Adipocyte (in vitro differentiated cells): ENCODE data around the gene RICTOR.
A peak's percentile ranks its signal among the peaks of the same experiment; 100 is the strongest.
"Not testable (repeated sequence)": the region's sequence is repeated elsewhere in the genome, so short reads cannot be mapped to it uniquely, and the experiment has no call there.

Experiments
- DNase-seq: peaks from one replicate; pipeline ENCODE4 v3.0.0-alpha.2; 2015; ENCODE audit warnings: low read depth
- H3K27me3 ChIP-seq: replicated peaks from 2 replicates; pipeline ENCODE4 v1.7.0; 2013; ENCODE audit warnings: mild to moderate bottlenecking, low read length, moderate library complexity; ENCODE audit not compliant: control insufficient read depth, insufficient read depth
- H3K36me3 ChIP-seq: 2 replicates; pipeline ENCODE4 v1.7.0; 2013; ENCODE audit warnings: low read length, mild to moderate bottlenecking, moderate library complexity; ENCODE audit not compliant: control insufficient read depth, insufficient read depth, severe bottlenecking
- H3K4me1 ChIP-seq: 2 replicates; pipeline ENCODE4 v1.7.0; 2013; ENCODE audit warnings: mild to moderate bottlenecking, low read length, moderate library complexity; ENCODE audit not compliant: control insufficient read depth, insufficient read depth
- H3K4me3 ChIP-seq: 2 replicates; pipeline ENCODE4 v1.7.0; 2013; ENCODE audit warnings: mild to moderate bottlenecking, low read length, moderate library complexity
- H3K9ac ChIP-seq: 2 replicates; pipeline ENCODE4 v1.7.0; 2013; ENCODE audit warnings: mild to moderate bottlenecking, low read length, moderate library complexity
- H3K9me3 ChIP-seq: 2 replicates; pipeline ENCODE4 v1.7.0; 2013; ENCODE audit warnings: mild to moderate bottlenecking, low read length, moderate library complexity; ENCODE audit not compliant: control insufficient read depth

The RICTOR gene

GRCh38 chr5:39021413-39021812 lies 52.8 kb downstream of the RICTOR start:
- no peak for DNase-seq
- H3K4me3 ChIP-seq = no peak overlapping the region
- no peak overlapping the region for H3K9ac ChIP-seq

GRCh38 chr5:39020458-39020857 lies 53.7 kb downstream of the RICTOR start:
- no peak overlapping the region for H3K4me3 ChIP-seq
- H3K4me1 ChIP-seq = peaks cover 17% of the 10 kb centered on the region
- DNase-seq = peak; percentile 26

More at GRCh38 chr5:39021413-39021812, 52.8 kb downstream of the RICTOR start:
- no peaks in the 10 kb centered on the region for H3K9me3 ChIP-seq
- no peaks in the 10 kb centered on the region for H3K27me3 ChIP-seq
- H3K36me3 ChIP-seq = peaks cover 19% of the 10 kb centered on the region
- H3K4me1 ChIP-seq = peaks cover 8% of the 10 kb centered on the region

GRCh38 chr5:39019254-39019653 lies 54.9 kb downstream of the RICTOR start:
- no peak overlapping the region for H3K4me3 ChIP-seq
- H3K4me1 ChIP-seq = peaks cover 29% of the 10 kb centered on the region
- H3K27me3 ChIP-seq = no peaks in the 10 kb centered on the region
- no peak for DNase-seq
- H3K9me3 ChIP-seq = no peaks in the 10 kb centered on the region
- no peak overlapping the region for H3K9ac ChIP-seq
- peaks cover 19% of the 10 kb centered on the region for H3K36me3 ChIP-seq

More at GRCh38 chr5:39020458-39020857, 53.7 kb downstream of the RICTOR start:
- no peaks in the 10 kb centered on the region for H3K27me3 ChIP-seq
- no peak overlapping the region for H3K9ac ChIP-seq
- H3K36me3 ChIP-seq = peaks cover 19% of the 10 kb centered on the region
- H3K9me3 ChIP-seq = no peaks in the 10 kb centered on the region

GRCh38 chr5:39017504-39017903 lies 56.7 kb downstream of the RICTOR start:
- H3K9me3 ChIP-seq = no peaks in the 10 kb centered on the region
- H3K9ac ChIP-seq = no peak overlapping the region
- H3K4me3 ChIP-seq = no peak overlapping the region
- no peak for DNase-seq
- peaks cover 37% of the 10 kb centered on the region for H3K4me1 ChIP-seq
- no peaks in the 10 kb centered on the region for H3K27me3 ChIP-seq
- peaks cover 19% of the 10 kb centered on the region for H3K36me3 ChIP-seq

GRCh38 chr5:39016587-39017275 lies 57.5 kb downstream of the RICTOR start:
- peaks cover 37% of the 10 kb centered on the region for H3K4me1 ChIP-seq
- H3K9ac ChIP-seq = no peak overlapping the region
- peak; percentile 73 for DNase-seq
- H3K9me3 ChIP-seq = no peaks in the 10 kb centered on the region
- H3K36me3 ChIP-seq = peaks cover 26% of the 10 kb centered on the region
- no peak overlapping the region for H3K4me3 ChIP-seq
- no peaks in the 10 kb centered on the region for H3K27me3 ChIP-seq

- peak; percentile 66 for DNase-seq
- H3K4me3 ChIP-seq = peak overlapping the region; percentile 18
- no peaks in the 10 kb centered on the region for H3K27me3 ChIP-seq
- peaks cover 32% of the 10 kb centered on the region for H3K36me3 ChIP-seq
- peaks cover 37% of the 10 kb centered on the region for H3K4me1 ChIP-seq
- H3K9me3 ChIP-seq = no peaks in the 10 kb centered on the region
- H3K9ac ChIP-seq = peak overlapping the region; percentile 53
Observed at GRCh38 chr5:39015743-39016586, 58.2 kb downstream of the RICTOR start.

- no peaks in the 10 kb centered on the region for H3K9me3 ChIP-seq
- peaks cover 31% of the 10 kb centered on the region for H3K36me3 ChIP-seq
- peak; percentile 74 for DNase-seq
- no peaks in the 10 kb centered on the region for H3K27me3 ChIP-seq
- H3K4me3 ChIP-seq = no peak overlapping the region
- H3K9ac ChIP-seq = peak overlapping the region; percentile 53
- H3K4me1 ChIP-seq = peaks cover 37% of the 10 kb centered on the region
Observed at GRCh38 chr5:39014561-39014960, 59.6 kb downstream of the RICTOR start.

GRCh38 chr5:39013938-39014337 lies 60.3 kb downstream of the RICTOR start:
- Histone ChIP-seq H3K4me3 (no peak overlapping the region), H3K36me3 (peaks cover 25% of the 10 kb centered on the region), H3K9ac (no peak overlapping the region), H3K9me3 (no peaks in the 10 kb centered on the region), H3K27me3 (no peaks in the 10 kb centered on the region), H3K4me1 (peaks cover 37% of the 10 kb centered on the region)
- peak; percentile 26 for DNase-seq

GRCh38 chr5:39010958-39011357 lies 63.2 kb downstream of the RICTOR start:
- Histone ChIP-seq H3K4me1 (peaks cover 30% of the 10 kb centered on the region), H3K36me3 (peaks cover 16% of the 10 kb centered on the region)
- not testable (repeated sequence) for DNase-seq, H3K9me3 ChIP-seq, H3K9ac ChIP-seq, H3K27me3 ChIP-seq, H3K4me3 ChIP-seq

GRCh38 chr5:39009981-39010380 lies 64.2 kb downstream of the RICTOR start:
- Histone ChIP-seq H3K36me3 (peaks cover 16% of the 10 kb centered on the region), H3K9ac (no peak overlapping the region), H3K9me3 (no peaks in the 10 kb centered on the region), H3K27me3 (no peaks in the 10 kb centered on the region), H3K4me3 (no peak overlapping the region), H3K4me1 (peaks cover 20% of the 10 kb centered on the region)
- no peak for DNase-seq

- Histone ChIP-seq H3K36me3 (peaks cover 16% of the 10 kb centered on the region), H3K4me1 (peaks cover 13% of the 10 kb centered on the region), H3K27me3 (no peaks in the 10 kb centered on the region), H3K9ac (no peak overlapping the region), H3K9me3 (no peaks in the 10 kb centered on the region), H3K4me3 (no peak overlapping the region)
- DNase-seq = no peak
Observed at GRCh38 chr5:39009280-39009679, 64.9 kb downstream of the RICTOR start.
